SU-DHL-6 (cell line): ENCODE measurements around the gene FKRP.

Experiments
- H2AFZ ChIP-seq: fragments of 200-600 bp; sonication (generic); 2 replicates; pipeline ENCODE4 v1.6.1; 2014; ENCODE audit warnings: low read depth, mild to moderate bottlenecking, moderate library complexity, mixed read lengths, antibody characterized with exemption, low read length; ENCODE audit not compliant: severe bottlenecking
- H3F3A ChIP-seq: fragments of 200-600 bp; shearing (Covaris generic); 2 replicates; pipeline ENCODE4 v1.6.0; 2016; ENCODE audit warnings: antibody characterized with exemption, mild to moderate bottlenecking; ENCODE audit not compliant: insufficient read depth
- H3K27ac ChIP-seq: fragments of 200-600 bp; sonication (generic); 2 replicates; pipeline ENCODE4 v1.5.1; 2016; ENCODE audit warnings: low read depth, mild to moderate bottlenecking, low read length, moderate library complexity, mixed read lengths
- H3K27me3 ChIP-seq: fragments of 200-600 bp; sonication (generic), shearing (Covaris generic); 2 replicates; pipeline ENCODE4 v1.6.0; 2014; ENCODE audit warnings: mild to moderate bottlenecking, low read length
- H3K36me3 ChIP-seq: fragments of 200-600 bp; sonication (generic); 2 replicates; pipeline ENCODE4 v1.6.1; 2014; ENCODE audit warnings: mild to moderate bottlenecking, low read length, mixed read lengths
- H3K4me2 ChIP-seq: fragments of 300-600, 200-600 bp; shearing (Covaris generic), sonication (generic); 2 replicates; pipeline ENCODE4 v1.6.0; 2014; ENCODE audit warnings: low read length, low read depth, mild to moderate bottlenecking; ENCODE audit not compliant: poor library complexity, severe bottlenecking
- H3K4me3 ChIP-seq: fragments of 200-600 bp; sonication (generic); 2 replicates; pipeline ENCODE4 v1.5.1; 2014; ENCODE audit warnings: antibody characterized with exemption, low read length, mild to moderate bottlenecking, mixed read lengths; ENCODE audit not compliant: insufficient read depth, poor library complexity, severe bottlenecking
- H3K79me2 ChIP-seq: fragments of 200-600 bp; sonication (generic); 2 replicates; pipeline ENCODE4 v1.6.1; 2014; ENCODE audit warnings: mild to moderate bottlenecking, low read length, moderate library complexity; ENCODE audit not compliant: insufficient read depth
- H3K9ac ChIP-seq: fragments of 200-600 bp; sonication (generic); 2 replicates; pipeline ENCODE4 v1.7.0; 2014; ENCODE audit warnings: mild to moderate bottlenecking, low read length
- H3K9me2 ChIP-seq: fragments of 200-600 bp; sonication (generic); replicated peaks from 2 replicates; pipeline ENCODE4 v1.6.1; 2014; ENCODE audit warnings: low read length; ENCODE audit not compliant: insufficient read depth
- H3K9me3 ChIP-seq: fragments of 200-600 bp; sonication (generic); 2 replicates; pipeline ENCODE4 v1.6.1; 2014; ENCODE audit warnings: low read length, mixed read lengths; ENCODE audit not compliant: insufficient read depth
- H4K20me1 ChIP-seq: fragments of 200-600 bp; sonication (generic); 2 replicates; pipeline ENCODE4 v1.6.1; 2014; ENCODE audit warnings: low read depth, mild to moderate bottlenecking, antibody characterized with exemption, low read length, moderate library complexity, mixed read lengths
- CTCF ChIP-seq: fragments of 200-600 bp; sonication (generic); IDR thresholded peaks from one replicate; pipeline ENCODE4 v1.5.1; 2017; ENCODE audit warnings: antibody characterized with exemption, mild to moderate bottlenecking, low read length, moderate library complexity; ENCODE audit not compliant: insufficient read depth, poor library complexity, severe bottlenecking
- EZH2phosphoT487 ChIP-seq: fragments of 200-600 bp; sonication (generic), shearing (Covaris generic); conservative IDR thresholded peaks from 2 replicates; pipeline ENCODE4 v1.6.1; 2018; ENCODE audit warnings: mild to moderate bottlenecking, antibody characterized with exemption, low read length, moderate library complexity, mixed read lengths

Gene FKRP

DNA sequence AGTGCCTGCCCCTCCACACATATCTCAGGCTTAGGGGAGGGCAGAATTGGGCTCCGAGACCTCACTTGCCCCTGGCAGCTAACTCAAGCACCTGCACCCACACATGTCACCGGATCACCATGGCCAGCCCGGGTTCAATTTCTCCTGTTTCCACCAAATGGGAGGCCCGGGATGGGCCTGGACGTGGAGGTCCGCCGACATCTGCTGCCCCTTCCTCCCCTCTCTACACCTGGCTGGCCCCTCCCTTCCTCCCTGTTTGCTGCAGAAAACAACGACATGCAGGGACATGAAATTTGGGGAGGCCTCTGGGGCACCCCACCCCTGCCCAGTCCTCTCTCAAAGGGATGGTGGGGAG is 30.3 kb upstream of the FKRP start:
- Histone ChIP-seq H3K9ac (peak overlapping the region; percentile 95), H3K27ac (peak overlapping the region; percentile 82), H3K9me3 (no peaks in the 10 kb centered on the region), H3K4me2 (peak overlapping the region; percentile 86), H3K4me3 (peak overlapping the region; percentile 95), H3K79me2 (peaks cover 21% of the 10 kb centered on the region), H3K36me3 (no peaks in the 10 kb centered on the region), H3F3A (peaks cover 44% of the 10 kb centered on the region), H3K27me3 (no peaks in the 10 kb centered on the region), H3K9me2 (no peaks in the 10 kb centered on the region), H4K20me1 (no peaks in the 10 kb centered on the region), H2AFZ (no peak overlapping the region)
- TF ChIP-seq CTCF (no peak), EZH2phosphoT487 (no peak)

- peak; percentile 14 for TF ChIP-seq CTCF
- TF ChIP-seq EZH2phosphoT487: no peak
- no peaks in the 10 kb centered on the region for H3K27me3 ChIP-seq
- H2AFZ ChIP-seq: no peak overlapping the region
- no peaks in the 10 kb centered on the region for H3K9me2 ChIP-seq
- H3K4me3 ChIP-seq: peak overlapping the region; percentile 95
- H3K4me2 ChIP-seq: peak overlapping the region; percentile 86
- H4K20me1 ChIP-seq: no peaks in the 10 kb centered on the region
- H3K79me2 ChIP-seq: peaks cover 21% of the 10 kb centered on the region
- H3F3A ChIP-seq: peaks cover 44% of the 10 kb centered on the region
- H3K9me3 ChIP-seq: no peaks in the 10 kb centered on the region
- H3K36me3 ChIP-seq: no peaks in the 10 kb centered on the region
- H3K9ac ChIP-seq: peak overlapping the region; percentile 95
- H3K27ac ChIP-seq: peak overlapping the region; percentile 82
These were observed 29.7 kb upstream of the FKRP start for GRCh38 chr19:46715975-46716671.

GRCh38 chr19:46716672-46717033 is 29.2 kb upstream of the FKRP start:
- peaks cover 21% of the 10 kb centered on the region for H3K79me2 ChIP-seq
- peaks cover 44% of the 10 kb centered on the region for H3F3A ChIP-seq
- no peaks in the 10 kb centered on the region for H3K9me2 ChIP-seq
- peak overlapping the region; percentile 95 for H3K9ac ChIP-seq
- H4K20me1 ChIP-seq: no peaks in the 10 kb centered on the region
- H3K9me3 ChIP-seq: no peaks in the 10 kb centered on the region
- no peaks in the 10 kb centered on the region for H3K27me3 ChIP-seq
- no peak overlapping the region for H2AFZ ChIP-seq
- H3K27ac ChIP-seq: peak overlapping the region; percentile 82
- no peak for TF ChIP-seq CTCF
- no peak for TF ChIP-seq EZH2phosphoT487
- peak overlapping the region; percentile 86 for H3K4me2 ChIP-seq
- H3K4me3 ChIP-seq: peak overlapping the region; percentile 95
- no peaks in the 10 kb centered on the region for H3K36me3 ChIP-seq
